SIG-M5 treated with dmso at 0.1 percent for 504 hours (cell line): ENCODE data around the gene SLC35A5.
"Not testable (repeated sequence)": the region's sequence is repeated elsewhere in the genome, so short reads cannot be mapped to it uniquely, and the experiment has no call there.

Source experiments
- DNase-seq: peaks from one replicate; lab custom pipeline; 2025; ENCODE audit not compliant: unreplicated experiment; lab: John Stamatoyannopoulos, UW

The SLC35A5 gene, protein sequence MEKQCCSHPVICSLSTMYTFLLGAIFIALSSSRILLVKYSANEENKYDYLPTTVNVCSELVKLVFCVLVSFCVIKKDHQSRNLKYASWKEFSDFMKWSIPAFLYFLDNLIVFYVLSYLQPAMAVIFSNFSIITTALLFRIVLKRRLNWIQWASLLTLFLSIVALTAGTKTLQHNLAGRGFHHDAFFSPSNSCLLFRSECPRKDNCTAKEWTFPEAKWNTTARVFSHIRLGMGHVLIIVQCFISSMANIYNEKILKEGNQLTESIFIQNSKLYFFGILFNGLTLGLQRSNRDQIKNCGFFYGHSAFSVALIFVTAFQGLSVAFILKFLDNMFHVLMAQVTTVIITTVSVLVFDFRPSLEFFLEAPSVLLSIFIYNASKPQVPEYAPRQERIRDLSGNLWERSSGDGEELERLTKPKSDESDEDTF

DNA sequence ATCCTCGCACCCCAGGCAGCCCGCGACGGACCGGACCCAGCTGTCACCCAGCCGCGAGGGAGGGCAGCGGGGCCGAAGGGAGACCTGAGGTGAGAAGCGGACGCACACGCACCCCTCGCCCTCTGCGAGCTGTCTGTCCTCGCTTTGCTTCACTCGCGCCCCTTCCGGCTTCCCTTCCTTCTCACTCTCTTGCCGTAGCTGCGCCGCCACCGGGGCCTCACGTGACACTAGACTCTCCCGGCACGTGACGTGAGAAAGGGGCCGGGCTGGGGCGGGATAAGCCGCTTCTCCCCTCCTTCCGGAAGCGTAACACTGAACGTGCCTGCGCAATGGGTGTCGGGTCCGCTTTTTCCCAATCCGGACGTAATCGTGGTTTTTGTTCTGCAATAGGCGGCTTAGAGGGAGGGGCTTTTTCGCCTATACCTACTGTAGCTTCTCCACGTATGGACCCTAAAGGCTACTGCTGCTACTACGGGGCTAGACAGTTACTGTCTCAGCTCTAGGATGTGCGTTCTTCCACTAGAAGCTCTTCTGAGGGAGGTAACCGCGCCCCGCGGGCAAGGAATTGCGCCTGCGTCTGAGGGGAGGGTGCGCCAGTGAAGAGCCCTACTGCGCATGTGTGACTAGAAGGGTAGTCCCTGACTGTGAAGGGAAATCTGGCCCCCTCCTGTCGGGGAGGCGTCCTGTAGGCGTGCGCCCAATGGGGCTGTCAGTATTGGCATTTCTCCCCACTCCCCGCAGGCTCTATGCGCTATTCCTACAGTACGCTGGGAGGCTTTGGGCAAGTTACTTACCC, at the start of gene SLC35A5, which contains the start of gene ATG3:
TSS of gene SLC35A5 (plus strand) at position 312 of the 796 bp plus-strand sequence. CDS start 1,359 bp downstream, outside the sequence.
TSS of gene ATG3 (minus strand) at position 229 of the 796 bp plus-strand sequence. CDS start 434 bp downstream, outside the sequence.
- peak; percentile 99 for DNase-seq

DNA sequence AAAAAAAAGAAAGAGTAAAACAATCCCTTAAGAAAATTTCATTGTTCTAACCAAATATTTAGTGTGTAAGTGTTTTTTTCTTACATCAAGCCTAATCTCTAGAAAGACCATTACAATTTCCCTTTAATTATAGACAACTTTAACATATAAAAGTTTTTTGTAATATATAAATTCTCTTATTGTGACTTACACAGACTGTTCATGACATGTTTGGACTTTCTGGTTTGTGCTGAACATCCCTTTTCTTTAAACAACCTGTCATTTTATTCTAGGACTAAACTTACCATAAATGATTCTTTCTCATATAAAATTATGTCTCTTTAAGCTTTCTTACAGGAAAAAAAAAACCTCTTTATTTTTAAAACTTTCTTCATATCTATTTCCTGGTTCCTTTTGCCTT, 49.5 kb upstream of the SLC35A5 start:
- no peak for DNase-seq

DNA sequence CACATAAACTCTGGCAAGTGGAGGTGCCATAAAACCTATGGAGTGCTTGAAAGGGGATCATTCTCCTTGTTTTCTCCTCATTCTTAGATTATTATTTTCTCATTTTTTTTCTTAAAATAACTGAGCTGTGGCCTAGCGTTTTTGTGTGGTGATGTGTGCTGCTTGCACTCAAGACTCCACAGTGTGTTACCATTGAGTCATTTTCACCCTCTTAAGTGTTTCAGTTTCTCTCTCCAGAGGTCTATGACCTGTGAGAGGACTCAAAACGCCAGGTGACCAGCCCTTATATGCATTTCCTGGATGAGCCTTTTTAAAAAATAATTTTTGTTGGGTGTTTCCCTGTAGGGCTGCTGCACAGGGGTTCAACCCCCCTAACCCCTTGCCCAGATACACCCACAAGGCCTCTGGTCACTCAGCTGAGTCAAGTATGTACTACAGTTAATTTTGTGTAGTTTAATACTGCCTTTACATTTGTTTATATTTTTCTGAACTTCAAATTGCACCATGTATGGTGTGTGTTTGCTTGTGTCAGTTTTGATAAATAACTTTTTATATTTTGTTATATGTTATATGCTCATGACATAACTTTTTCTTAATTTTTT, 47.2 kb upstream of the SLC35A5 start:
- no peak for DNase-seq

DNA sequence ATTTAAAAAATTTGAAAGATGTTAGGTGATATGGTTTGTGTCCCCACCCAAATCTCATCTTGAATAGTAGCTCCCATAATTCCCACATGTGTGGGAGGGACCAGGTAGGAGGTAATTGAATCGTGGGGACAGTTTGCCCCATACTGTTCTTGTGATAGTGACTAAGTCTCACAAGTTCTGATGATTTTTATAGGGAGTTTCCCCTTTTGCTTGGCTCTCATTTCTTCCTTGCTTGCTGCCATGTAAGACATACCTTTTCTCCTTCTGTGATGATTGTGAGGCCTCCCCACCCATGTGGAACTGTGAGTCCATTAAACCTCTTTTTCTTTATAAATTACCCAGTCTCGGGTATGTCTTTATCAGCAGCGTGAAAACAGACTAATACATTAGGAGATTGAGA, 42.9 kb upstream of the SLC35A5 start:
- not testable (repeated sequence) for DNase-seq

DNA sequence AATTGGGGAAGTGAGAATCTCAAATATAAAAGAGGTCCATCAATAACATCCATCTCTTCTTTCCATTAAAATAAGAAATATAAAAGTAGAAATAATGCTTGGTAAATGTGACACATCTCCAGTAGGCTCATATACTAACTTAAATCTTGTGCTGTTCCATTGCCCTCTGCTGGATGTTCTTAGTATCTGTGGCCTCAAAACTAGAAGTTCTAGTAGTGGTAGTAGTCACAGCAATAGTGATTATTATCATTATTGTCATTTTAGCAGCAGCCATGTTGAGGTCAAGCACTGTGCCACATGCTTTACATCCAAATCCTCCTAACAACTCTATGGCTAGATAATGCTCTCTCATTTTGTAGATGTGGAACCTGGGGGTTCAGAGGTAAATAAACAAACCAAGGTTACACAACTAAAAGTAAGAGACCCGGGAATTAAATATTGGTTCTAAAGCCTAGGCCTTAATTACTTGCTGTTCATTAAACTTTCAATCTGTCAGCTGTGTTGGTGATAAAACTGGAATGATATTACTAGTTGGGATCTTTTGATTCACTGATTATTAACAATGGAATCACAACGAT, 42.3 kb upstream of the SLC35A5 start:
- peak; percentile 88 for DNase-seq

DNA sequence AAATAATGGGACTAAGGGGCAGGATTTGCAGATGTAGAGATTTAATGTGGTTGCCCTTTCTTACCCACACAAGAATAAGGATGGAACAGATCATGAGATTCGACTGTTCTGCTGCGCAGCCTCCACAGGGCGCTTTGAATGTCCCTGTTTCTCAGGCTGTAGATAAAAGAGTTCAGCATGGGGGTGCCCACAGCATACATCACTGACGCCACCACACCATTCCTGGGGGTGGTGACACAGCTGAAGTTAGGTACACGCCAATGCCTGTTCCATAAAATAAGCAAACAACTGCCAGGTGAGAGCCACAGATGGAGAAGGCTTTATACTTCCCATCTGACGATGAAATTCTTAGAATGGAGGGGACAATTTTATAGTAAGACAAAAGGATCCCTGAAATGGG, 37.7 kb upstream of the SLC35A5 start:
- DNase-seq: not testable (repeated sequence)

DNA sequence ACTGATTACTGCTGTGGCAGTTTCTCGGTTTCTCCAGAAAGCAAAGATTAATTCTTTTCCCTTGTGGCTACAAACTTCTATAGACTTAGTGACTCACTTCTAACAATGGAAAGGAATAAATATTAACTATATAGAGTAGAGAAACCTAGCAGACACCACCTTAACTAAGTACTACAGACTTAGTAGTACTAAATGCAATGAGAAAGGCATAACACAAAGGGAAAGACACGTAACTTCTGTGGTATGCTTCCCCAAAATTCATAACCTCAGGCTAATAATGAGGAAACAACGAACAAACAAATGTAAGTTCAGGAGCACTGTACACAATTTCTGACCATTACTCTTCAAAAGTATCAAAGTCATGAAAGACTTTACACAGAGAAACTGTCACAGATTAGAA, 31.3 kb upstream of the SLC35A5 start:
- no peak for DNase-seq

DNA sequence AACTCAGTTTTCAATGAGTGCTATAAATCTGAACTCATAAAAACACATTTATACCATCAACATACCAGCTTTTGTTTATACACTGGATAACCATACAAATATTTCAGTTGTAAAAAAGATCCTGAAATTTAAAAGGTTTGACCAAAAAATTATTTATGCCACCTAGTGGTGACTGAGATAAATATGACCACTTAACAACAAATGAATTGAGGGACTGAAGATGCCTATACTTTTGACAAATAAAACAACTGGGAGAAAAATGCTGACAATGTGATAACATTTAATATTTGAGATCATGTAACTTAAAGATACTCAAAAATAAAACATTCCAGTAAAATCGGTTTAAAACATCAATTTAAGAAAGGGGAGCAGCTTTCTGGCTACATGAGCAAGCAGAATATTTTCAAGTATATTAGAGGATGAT, 30.5 kb upstream of the SLC35A5 start:
- peak; percentile 27 for DNase-seq

DNA sequence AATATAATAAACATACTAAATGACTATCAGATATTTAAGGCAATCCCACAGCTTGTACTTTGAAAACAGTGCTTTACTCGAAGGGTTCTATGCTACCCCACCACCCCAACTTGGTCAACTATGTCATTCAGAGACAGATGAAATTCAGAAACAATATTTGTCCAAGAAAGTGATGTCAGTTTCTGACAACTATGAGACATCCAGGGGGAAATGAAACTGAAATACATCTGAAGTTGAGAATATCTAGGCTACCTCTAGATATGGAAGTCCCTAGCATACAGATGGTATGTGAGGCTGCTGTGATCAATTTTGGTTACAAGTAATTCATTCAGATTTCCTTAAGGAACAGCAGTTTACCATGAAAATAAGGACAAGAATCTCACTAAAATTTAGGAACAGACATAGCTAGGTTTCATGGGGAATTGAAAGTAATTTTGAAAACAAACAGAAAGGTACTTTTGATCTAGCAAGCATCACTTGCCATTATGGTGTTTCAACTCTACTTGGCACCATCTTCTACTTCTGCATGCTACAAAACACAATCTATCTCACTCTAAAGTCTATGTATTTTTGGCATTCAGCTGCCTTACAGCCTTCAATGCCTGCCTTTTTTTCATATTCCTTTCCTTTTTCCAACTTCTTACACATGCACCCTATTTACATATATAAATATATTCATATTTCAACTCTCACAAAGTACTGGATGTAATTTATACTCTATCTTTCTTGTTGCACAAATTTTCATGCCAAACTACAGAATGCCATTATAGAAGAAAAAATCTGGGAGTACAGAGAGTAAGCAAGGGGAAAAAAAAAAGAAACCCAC, 21.8 kb upstream of the SLC35A5 start:
- no peak for DNase-seq

DNA sequence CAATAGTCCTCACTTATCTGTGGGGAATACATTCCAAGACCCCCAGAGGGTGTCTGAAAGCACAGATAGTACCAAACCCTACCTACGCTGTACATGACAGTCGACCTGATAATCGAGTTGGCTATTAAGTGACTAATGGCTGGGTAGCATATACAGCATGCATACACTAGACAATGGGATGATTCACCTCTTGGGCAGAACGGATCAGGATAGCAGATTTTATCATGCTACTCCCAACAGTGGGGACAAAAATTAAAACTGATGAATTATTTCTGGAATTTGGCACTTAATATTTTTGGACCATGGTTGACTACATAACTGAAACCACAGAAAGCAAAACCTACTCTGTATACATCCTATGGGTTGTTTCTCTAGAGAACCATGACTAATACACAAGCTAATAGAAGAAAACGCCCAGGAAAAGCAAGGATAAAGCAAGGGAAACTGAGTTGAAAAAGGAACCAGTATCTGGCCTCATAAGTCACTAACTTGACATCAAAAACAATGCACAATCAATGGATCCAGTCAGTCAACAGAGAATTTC, 15.6 kb upstream of the SLC35A5 start:
- DNase-seq: no peak

DNA sequence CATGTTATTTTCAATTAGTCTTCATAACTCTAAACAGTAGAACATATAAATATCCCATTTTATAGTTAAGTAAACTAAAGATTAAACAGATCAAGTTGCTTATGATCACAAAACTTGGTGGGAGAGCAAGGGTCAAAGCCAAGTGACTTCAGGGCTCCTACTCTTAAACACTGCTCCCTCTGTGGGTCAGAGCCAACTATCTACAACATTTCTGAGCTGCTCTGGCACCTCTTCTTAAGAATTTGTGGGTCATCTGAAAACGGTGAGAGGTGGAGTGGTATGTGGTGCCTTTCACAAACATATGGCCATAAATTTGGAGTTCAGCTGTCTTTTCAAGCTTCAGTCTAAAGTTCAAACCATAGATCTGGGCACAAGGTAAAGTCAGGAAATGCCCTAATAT, 11.0 kb upstream of the SLC35A5 start:
- DNase-seq: no peak

DNA sequence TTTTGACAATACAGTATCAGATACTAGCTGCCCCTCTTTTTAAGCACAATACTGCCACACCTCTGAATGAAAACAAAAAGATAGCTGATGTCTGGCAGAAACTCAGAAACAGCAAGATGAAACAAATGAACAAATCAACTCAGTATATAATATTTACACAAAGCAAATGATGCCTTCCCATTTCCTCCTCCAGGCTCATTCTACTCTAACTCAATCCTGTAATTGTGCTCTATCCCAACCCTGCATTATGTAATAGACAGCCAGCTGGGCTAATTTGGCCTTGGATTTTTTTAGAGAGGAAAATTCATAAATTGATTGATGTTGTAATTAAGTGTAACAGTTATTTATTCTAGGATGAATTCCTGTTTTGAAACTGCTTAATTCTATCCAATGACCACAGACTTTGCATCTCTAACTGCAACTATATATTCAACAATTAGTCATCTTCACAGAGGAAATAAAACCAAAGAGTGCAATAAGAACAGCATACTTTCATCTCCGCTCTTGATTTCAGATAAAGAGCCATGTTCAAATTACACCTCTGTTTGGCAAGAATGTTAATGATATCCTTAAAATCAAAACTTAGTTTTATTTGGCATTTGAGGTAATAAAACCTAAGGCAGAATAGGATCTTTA, 6.2 kb upstream of the SLC35A5 start:
- peak; percentile 58 for DNase-seq

DNA sequence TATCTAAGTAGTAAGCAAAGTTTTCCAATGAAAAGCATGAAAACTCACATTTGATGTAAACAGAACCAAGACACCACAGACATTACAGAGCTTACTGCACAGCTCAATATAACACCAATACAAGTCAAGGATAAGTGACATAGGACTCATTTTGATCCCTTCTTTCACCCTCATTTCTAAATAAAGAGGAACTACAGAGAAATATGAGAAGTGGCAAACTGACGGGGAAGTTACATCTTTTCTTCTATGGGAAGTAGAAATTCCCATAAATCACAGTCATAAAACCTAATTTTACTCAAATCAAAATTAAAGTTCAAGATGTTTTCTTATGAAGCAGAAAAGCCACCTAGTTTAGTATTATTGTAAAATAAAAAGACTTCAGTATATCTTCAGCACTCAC, 3.9 kb upstream of the SLC35A5 start:
- peak; percentile 57 for DNase-seq

DNA sequence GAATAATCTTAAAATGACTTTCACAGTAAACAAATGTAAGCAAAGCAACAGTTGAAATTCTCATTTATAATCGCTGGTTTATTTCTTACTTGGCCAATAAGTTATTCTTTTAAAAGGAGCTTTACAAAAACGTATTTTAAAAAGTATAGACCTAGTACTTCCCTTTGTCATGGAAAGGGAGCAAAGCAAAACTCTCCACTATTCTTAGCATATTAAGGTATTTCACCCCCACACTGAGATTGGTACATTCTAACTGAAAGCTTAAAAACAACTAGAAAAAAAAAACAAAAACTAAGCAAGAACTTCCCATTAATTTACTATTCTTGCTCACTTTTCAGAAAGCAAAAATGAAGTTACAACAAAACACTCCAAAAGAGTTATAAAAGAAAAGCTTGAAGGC, 1.5 kb upstream of the SLC35A5 start:
- DNase-seq: no peak

DNA sequence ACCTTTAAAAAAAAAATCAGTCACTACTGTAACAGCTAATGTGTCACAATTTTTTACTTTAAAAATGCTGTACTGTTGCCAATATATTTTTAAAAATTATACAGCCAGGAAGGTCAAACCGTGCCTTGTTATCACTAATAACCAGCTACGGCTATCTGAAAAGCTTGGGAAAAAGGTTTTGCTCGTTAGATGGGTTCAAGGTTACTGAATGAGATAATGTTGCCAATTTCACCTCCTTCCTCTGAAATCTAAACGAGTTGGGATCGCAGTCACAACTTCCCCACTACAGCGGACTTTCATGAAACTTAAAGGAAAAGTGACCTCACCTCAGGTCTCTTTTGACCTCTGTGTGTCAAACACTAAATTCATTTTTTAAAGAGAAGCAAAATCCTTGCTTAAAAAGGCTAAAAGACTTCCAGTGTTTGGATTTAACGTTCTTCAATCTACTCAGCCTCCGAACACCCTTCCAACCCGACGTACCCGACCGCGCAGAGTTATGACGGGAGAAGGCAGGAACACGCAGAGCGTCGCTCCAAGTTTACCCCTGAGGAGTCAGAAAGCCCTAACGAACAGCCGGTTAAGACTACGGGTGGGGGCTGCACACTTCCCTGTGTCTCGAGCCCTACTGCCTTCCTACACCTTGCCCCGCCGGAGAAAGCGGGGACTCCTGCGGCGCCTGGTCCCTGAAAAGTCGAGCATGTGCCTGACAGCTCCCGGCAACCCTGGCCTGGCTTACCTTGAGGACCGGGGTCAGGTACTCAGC, 943 bp upstream of the SLC35A5 start:
- peak; percentile 74 for DNase-seq

DNA sequence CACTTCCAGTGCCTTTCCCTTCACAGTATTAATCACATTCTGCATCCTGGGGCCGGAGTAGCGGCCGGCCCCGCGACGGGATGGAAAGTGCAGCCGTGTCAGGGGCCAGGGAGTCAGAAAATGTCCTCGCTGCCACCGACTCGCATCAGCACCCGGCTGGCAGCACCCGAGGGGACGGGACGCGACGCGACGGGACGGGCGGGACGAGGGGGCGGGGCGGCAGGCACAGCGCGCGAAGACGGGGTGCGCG, 436 bp upstream of the SLC35A5 start:
- peak; percentile 76 for DNase-seq

DNA sequence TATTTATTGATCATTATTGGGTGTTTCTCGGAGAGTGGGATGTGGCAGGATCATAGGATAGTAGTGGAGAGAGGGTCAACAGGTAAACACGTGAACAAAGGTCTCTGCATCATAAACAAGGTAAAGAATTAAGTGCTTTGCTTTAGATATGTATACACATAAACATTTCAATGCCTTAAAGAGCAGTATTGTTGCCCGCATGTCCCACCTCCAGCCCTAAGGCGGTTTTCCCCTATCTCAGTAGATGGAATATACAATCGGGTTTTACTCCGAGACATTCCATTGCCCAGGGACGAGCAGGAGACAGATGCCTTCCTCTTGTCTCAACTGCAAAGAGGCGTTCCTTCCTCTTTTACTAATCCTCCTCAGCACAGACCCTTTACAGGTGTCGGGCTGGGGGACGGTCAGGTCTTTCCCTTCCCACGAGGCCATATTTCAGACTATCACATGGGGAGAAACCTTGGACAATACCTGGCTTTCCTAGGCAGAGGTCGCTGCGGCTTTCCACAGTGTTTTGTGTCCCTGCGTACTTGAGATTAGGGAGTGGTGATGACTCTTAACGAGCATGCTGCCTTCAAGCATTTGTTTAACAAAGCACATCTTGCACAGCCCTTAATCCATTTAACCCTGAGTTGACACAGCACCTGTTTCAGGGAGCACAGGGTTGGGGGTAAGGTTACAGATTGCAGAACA, 2.5 kb downstream of the SLC35A5 start:
- not testable (repeated sequence) for DNase-seq

DNA sequence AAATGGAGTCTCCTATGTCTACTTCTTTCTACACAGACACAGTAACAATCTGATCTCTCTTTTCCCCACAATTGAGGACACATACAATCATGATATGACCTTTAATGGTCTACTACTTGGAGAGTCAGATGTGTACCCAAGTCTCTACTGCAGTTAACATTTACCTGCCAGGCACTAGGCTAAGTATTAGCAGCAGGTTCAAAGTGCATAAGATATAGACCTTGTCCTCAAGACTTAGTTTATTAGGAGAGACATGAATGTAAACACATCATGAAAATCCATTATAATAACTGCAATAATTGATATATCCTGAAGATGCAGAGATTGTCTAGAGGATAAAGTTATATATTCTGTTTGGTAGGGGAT, 3.1 kb downstream of the SLC35A5 start:
- DNase-seq: no peak

DNA sequence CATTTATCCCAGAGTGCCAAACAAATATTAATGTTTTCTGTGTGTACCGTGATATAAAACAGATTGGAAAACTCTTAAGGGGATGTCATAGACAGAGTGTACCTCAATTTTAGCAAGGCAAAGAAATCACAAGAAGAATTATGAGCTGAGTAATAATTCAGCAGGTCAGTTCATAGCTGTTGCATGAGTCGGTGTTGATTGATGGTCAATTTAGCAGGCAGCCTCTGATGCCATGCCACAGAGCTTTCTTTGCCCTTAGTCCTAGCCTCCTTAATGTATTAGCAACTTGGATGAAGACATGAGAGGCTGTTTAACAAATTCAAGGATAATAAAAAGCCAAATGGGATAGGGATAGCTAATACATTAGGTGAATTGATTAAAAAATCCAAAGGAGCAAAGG, 6.8 kb downstream of the SLC35A5 start:
- DNase-seq: no peak
